ENCODE data around the gene LIPC.

Gene LIPC

GRCh38 chr15:58551764-58552504, 120.1 kb downstream of the LIPC start:
- no peak for DNase-seq (ENCODE audit: insufficient read length, low spot score)
- no peak for TF ChIP-seq CTCF (IDR thresholded peaks at IDR 0.05; ENCODE audit: insufficient read depth, missing control alignments)
- FAIRE-seq: no peak

DNA sequence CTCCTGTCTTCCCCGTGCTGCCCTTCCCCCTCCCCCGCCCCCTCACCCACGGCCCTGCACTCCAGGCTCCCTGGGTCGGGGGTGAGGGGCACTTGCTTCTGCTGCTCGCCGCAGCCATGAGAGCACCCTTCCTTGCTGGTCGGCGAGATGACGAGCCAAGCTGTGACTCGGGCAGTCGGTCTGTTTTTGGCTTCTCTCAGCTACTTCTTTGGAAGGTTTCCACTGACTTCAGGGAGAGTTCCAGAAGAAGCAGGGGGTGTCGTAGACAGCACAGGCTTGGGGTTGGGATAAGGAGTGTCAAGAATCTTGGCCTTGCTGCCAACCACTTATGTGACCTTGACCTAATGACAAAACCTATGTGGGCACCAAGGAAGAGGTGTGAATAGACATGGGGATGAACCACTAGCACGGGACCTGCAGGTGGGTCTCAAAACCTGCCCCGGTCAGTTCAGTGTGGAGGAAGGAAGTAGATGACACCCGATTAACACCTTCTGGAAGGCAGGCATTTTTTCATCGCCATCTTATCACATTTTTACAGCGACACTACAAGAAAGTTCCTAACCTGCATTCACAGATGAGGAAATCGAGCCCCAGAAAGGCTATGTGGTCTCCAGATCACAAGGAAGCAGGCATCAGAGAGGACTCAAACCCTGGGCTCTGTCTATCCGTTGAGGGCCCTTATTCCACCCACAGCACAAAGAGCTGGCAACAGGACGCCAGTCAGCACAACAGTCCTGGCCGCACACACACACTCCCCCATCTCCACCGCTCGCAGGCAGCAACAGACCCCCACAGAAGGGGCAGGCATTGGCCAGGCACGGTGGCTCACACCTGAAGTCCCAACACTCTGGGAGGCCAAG, 120.9 kb downstream of the LIPC start:
- TF ChIP-seq CTCF (IDR thresholded peaks at IDR 0.05; ENCODE audit: insufficient read depth, missing control alignments): no peak
- no peak for FAIRE-seq
- no peak for DNase-seq (ENCODE audit: insufficient read length, low spot score)

DNA sequence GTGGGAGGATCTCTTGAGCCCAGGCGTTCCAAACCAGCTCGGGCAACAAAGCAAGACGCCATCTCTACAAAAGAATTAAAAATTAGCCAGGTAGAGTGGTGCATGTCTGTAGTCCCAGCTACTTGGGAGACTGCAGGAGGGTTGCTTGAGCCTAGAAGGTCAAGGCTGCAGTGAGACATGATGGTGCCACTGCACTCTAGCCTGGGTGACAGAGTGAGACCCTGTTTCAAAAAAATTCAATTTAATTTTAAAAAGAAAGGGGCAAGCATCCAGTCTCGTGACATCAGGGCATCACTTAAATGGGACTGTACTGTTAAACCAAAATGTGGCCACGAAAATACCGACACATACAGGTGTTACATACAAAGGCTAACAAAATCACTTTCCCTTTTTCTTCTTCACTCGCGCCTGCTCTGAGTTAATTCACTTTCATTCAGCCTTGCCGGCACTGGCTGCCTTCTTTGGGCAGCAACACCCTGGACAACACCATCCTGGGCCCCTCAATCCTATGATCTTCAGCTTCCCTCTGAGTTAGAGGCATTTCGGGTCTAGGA, 121.7 kb downstream of the LIPC start:
- no peak for FAIRE-seq
- TF ChIP-seq CTCF (IDR thresholded peaks at IDR 0.05; ENCODE audit: insufficient read depth, missing control alignments): no peak

GRCh38 chr15:58554758-58555157, 123.0 kb downstream of the LIPC start:
- FAIRE-seq: no peak
- DNase-seq (ENCODE audit: insufficient read length, low spot score): no peak
- no peak for TF ChIP-seq CTCF (IDR thresholded peaks at IDR 0.05; ENCODE audit: insufficient read depth, missing control alignments)

More for the DNA sequence above, 121.7 kb downstream of the LIPC start:
- no peak for DNase-seq (ENCODE audit: insufficient read length, low spot score)

DNA sequence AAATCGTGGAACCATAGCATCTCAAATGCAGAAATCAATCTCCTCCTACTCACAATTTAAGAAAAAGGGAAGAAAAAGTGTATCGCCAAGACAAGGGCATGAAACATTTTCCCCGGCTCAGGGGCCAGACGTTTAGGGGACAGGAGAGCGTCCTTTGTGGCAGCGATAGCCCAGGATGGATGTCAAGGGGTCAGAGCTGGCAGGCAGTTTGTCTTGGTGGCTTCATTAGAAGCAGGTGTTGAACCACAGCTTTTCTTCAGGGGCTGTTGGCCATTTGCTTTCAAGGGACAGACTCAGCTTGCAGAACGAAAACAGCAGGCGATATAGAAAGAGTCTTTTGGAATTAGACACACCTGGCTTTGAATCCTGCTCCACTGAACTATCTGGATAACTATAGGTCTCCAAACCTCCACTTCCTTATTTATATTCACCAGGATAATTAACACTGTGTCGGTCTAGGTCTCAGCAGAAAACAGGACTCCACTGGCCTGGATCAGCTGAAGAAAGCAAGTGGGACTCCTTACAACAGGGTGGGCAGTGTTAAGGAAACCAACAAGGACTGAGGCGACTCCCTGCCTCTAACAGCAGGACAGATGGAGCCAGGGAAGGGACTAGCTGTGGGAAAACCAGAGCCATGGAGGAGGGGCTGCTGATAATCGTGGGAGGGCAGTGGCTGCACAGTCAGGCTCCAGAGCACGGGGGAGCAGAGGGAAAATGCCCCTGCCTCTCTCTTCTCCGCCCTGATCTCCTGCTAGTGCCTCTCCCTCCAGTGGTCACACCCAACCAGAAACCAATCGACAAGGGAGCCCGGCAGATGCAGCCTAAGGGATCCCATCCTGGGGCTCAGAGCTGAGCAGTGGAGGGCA, 123.6 kb downstream of the LIPC start:
- DNase-seq (ENCODE audit: insufficient read length, low spot score): no peak
- no peak for FAIRE-seq
- no peak for TF ChIP-seq CTCF (IDR thresholded peaks at IDR 0.05; ENCODE audit: insufficient read depth, missing control alignments)

- no peak for TF ChIP-seq CTCF (IDR thresholded peaks at IDR 0.05; ENCODE audit: insufficient read depth, missing control alignments)
- DNase-seq (ENCODE audit: insufficient read length, low spot score) (no peak), FAIRE-seq (no peak)
These were observed 124.2 kb downstream of the LIPC start for GRCh38 chr15:58556028-58556361.

Measured in D721Med (cell line).